SK-N-SH treated with all-trans-retinoic acid at 6 μM for 48 hours (cell line): Measurements from ENCODE around the gene RASIP1.
"Not testable (repeated sequence)": the region's sequence is repeated elsewhere in the genome, so short reads cannot be mapped to it uniquely, and the experiment has no call there.

Experiments used
- ATAC-seq: fragments of 200-7000 bp; cut with Tn5 transposase; 3 replicates; pipeline ENCODE4 v1.9.1; 2020; ENCODE audit warnings: mild to moderate bottlenecking, moderate library complexity
- ARNTL ChIP-seq: fragments of 450-650 bp; formaldehyde crosslinking; IDR thresholded peaks from 2 replicates; pipeline ENCODE4 v1.5.0; 2020; ENCODE audit warnings: low read depth, mild to moderate bottlenecking, moderate library complexity, borderline replicate concordance
- BACH2 ChIP-seq: fragments of 250-450 bp; sonication (Bioruptor Pico); IDR thresholded peaks from 2 replicates; pipeline ENCODE4 v1.9.0; 2021; ENCODE audit warnings: mild to moderate bottlenecking, borderline replicate concordance
- CSDC2 ChIP-seq: fragments of 250-450 bp; sonication (Bioruptor Pico); IDR thresholded peaks from 2 replicates; pipeline ENCODE4 v1.5.0; 2020; ENCODE audit warnings: mild to moderate bottlenecking, moderate library complexity
- ESRRG ChIP-seq: fragments of 250-450 bp; sonication (Bioruptor Pico); IDR thresholded peaks from 2 replicates; pipeline ENCODE4 v1.6.1; 2021; ENCODE audit warnings: mild to moderate bottlenecking
- GLIS3 ChIP-seq: fragments of 250-450 bp; sonication (Bioruptor Pico); IDR thresholded peaks from 2 replicates; pipeline ENCODE4 v1.5.0; 2020; ENCODE audit warnings: mild to moderate bottlenecking, moderate library complexity
- ISL1 ChIP-seq: fragments of 250-450 bp; sonication (Bioruptor Pico); IDR thresholded peaks from 2 replicates; pipeline ENCODE4 v2.1.2; 2022; ENCODE audit warnings: mild to moderate bottlenecking, moderate library complexity
- OSR1 ChIP-seq: fragments of 250-450 bp; sonication (Bioruptor Pico); IDR thresholded peaks from 2 replicates; pipeline ENCODE4 v1.8.0; 2022; ENCODE audit warnings: moderate library complexity, mild to moderate bottlenecking, inconsistent platforms
- PATZ1 ChIP-seq: fragments of 250-450 bp; sonication (Bioruptor Pico); IDR thresholded peaks from 2 replicates; pipeline ENCODE4 v1.8.0; 2020; ENCODE audit warnings: mild to moderate bottlenecking, moderate library complexity, borderline replicate concordance
- PPARA ChIP-seq: fragments of 250-450 bp; sonication (Bioruptor Pico); IDR thresholded peaks from 2 replicates; pipeline ENCODE4 v1.5.0; 2020; ENCODE audit warnings: mild to moderate bottlenecking, borderline replicate concordance
- RARB ChIP-seq: fragments of 250-450 bp; sonication (Bioruptor Pico); IDR thresholded peaks from 2 replicates; pipeline ENCODE4 v1.8.0; 2021; ENCODE audit warnings: mild to moderate bottlenecking, moderate library complexity
- SNAI2 ChIP-seq: fragments of 250-450 bp; sonication (Bioruptor Pico); IDR thresholded peaks from 2 replicates; pipeline ENCODE4 v1.5.0; 2020; ENCODE audit warnings: mild to moderate bottlenecking, moderate library complexity
- TCF4 ChIP-seq: fragments of 250-450 bp; sonication (Bioruptor Pico); IDR thresholded peaks from 2 replicates; pipeline ENCODE4 v1.8.0; 2021; ENCODE audit warnings: mild to moderate bottlenecking, moderate library complexity, borderline replicate concordance
- TOX ChIP-seq: fragments of 250-450 bp; sonication (Bioruptor Pico); IDR thresholded peaks from 2 replicates; pipeline ENCODE4 v1.8.0; 2021; ENCODE audit warnings: mild to moderate bottlenecking, moderate library complexity, borderline replicate concordance
- ZC3H10 ChIP-seq: fragments of 250-450 bp; sonication (Bioruptor Pico); IDR thresholded peaks from 2 replicates; pipeline ENCODE4 v1.5.1; 2021; ENCODE audit warnings: mild to moderate bottlenecking, moderate library complexity
- ZFP3 ChIP-seq: fragments of 250-450 bp; sonication (Bioruptor Pico); IDR thresholded peaks from 2 replicates; pipeline ENCODE4 v1.5.0; 2020; ENCODE audit warnings: mild to moderate bottlenecking, moderate library complexity
- ZFP30 ChIP-seq: fragments of 450-650 bp; formaldehyde crosslinking; IDR thresholded peaks from 2 replicates; pipeline ENCODE4 v1.5.0; 2022; ENCODE audit warnings: mild to moderate bottlenecking, moderate library complexity
- ZNF565 ChIP-seq: fragments of 450-650 bp; formaldehyde crosslinking; conservative IDR thresholded peaks from 2 replicates; pipeline ENCODE4 v1.5.0; 2020; ENCODE audit warnings: low read depth, mild to moderate bottlenecking, moderate library complexity
- ZNF70 ChIP-seq: fragments of 450-650 bp; formaldehyde crosslinking; IDR thresholded peaks from 2 replicates; pipeline ENCODE4 v1.5.0; 2020; ENCODE audit warnings: mild to moderate bottlenecking, moderate library complexity
- ZNF8 ChIP-seq: fragments of 450-650 bp; formaldehyde crosslinking; IDR thresholded peaks from 2 replicates; pipeline ENCODE4 v1.5.0; 2020; ENCODE audit warnings: mild to moderate bottlenecking, moderate library complexity
- TF ChIP-seq, protein P1 (sequence below): fragments of 250-450 bp; sonication (Bioruptor Pico); IDR thresholded peaks from 2 replicates; pipeline ENCODE4 v1.8.0; 2021; ENCODE audit warnings: low read depth, mild to moderate bottlenecking, moderate library complexity, borderline replicate concordance
- TF ChIP-seq, protein P2 (sequence below): fragments of 250-450 bp; sonication (Bioruptor Pico); IDR thresholded peaks from 2 replicates; pipeline ENCODE4 v1.5.0; 2020; ENCODE audit warnings: mild to moderate bottlenecking, moderate library complexity
- TF ChIP-seq, protein P3 (sequence below): fragments of 250-450 bp; sonication (Bioruptor Pico); IDR thresholded peaks from 2 replicates; pipeline ENCODE4 v1.5.1; 2020; ENCODE audit warnings: low read depth, mild to moderate bottlenecking, moderate library complexity

The RASIP1 gene, protein sequence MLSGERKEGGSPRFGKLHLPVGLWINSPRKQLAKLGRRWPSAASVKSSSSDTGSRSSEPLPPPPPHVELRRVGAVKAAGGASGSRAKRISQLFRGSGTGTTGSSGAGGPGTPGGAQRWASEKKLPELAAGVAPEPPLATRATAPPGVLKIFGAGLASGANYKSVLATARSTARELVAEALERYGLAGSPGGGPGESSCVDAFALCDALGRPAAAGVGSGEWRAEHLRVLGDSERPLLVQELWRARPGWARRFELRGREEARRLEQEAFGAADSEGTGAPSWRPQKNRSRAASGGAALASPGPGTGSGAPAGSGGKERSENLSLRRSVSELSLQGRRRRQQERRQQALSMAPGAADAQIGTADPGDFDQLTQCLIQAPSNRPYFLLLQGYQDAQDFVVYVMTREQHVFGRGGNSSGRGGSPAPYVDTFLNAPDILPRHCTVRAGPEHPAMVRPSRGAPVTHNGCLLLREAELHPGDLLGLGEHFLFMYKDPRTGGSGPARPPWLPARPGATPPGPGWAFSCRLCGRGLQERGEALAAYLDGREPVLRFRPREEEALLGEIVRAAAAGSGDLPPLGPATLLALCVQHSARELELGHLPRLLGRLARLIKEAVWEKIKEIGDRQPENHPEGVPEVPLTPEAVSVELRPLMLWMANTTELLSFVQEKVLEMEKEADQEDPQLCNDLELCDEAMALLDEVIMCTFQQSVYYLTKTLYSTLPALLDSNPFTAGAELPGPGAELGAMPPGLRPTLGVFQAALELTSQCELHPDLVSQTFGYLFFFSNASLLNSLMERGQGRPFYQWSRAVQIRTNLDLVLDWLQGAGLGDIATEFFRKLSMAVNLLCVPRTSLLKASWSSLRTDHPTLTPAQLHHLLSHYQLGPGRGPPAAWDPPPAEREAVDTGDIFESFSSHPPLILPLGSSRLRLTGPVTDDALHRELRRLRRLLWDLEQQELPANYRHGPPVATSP

DNA sequence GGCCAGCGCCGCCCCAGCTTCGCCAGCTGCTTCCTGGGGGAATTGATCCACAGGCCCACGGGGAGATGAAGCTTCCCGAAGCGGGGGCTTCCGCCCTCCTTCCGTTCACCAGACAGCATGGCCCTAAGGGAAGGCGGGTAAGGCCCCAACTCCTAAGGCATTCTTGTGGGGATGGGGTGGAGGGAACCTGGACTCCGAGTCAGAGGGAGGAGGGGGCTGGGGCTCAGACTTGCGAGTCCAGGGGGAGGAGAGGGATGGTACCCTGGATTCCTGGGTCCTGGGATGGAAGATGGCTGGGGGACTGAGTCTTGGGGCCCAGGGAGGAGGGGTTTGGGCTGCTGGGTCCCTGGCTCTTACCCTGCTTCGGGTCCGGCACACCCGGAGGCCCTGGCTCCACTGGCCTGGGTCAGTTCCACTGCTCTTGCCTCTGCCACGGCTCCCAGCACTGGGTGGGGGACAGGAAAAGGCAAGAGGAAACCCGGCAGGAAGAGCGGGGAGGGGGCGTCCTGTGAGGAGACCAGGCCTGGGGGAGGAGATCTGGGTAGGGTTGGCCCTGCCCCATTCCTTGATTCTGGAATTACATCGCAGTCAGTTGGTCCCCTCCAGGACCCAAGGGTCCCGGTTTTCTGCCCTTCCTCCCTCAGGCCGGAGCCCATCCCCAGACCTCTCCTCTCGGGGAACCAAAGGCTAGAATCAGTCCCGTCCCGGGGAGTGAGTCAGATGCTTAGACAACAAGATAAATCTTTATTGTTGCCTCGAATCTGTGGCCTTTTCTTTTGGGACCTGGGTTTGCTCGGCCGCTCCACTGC is at the start of gene RASIP1:
RASIP1 (minus strand) TSS at position 447 of the 809 bp plus-strand sequence; CDS start at position 119, 328 bp downstream.
- no peak for TF ChIP-seq OSR1 (CRISPR knock-in tag)
- TF ChIP-seq BACH2 (CRISPR knock-in tag): no peak
- no peak for TF ChIP-seq ISL1 (CRISPR knock-in tag)
- TF ChIP-seq, protein P1, sequence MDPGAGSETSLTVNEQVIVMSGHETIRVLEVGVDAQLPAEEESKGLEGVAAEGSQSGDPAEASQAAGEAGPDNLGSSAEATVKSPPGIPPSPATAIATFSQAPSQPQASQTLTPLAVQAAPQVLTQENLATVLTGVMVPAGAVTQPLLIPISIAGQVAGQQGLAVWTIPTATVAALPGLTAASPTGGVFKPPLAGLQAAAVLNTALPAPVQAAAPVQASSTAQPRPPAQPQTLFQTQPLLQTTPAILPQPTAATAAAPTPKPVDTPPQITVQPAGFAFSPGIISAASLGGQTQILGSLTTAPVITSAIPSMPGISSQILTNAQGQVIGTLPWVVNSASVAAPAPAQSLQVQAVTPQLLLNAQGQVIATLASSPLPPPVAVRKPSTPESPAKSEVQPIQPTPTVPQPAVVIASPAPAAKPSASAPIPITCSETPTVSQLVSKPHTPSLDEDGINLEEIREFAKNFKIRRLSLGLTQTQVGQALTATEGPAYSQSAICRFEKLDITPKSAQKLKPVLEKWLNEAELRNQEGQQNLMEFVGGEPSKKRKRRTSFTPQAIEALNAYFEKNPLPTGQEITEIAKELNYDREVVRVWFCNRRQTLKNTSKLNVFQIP (CRISPR knock-in tag): no peak
- no peak for TF ChIP-seq ZNF70 (CRISPR knock-in tag)
- TF ChIP-seq ZNF565 (CRISPR knock-in tag): no peak
- TF ChIP-seq TOX (CRISPR knock-in tag): no peak
- no peak for TF ChIP-seq RARB (CRISPR knock-in tag)
- TF ChIP-seq SNAI2: no peak
- TF ChIP-seq ZFP30: no peak
- no peak for TF ChIP-seq ZC3H10 (CRISPR knock-in tag)
- TF ChIP-seq, all 23 proteins: peak for 0
- ATAC-seq: no peak

- ATAC-seq: not testable (repeated sequence)
These were observed 46.9 kb upstream of the RASIP1 start for GRCh38 chr19:48787331-48787730.

GRCh38 chr19:48786422-48786821 is 46.0 kb upstream of the RASIP1 start:
- ATAC-seq: not testable (repeated sequence)

GRCh38 chr19:48784527-48784926 is 44.1 kb upstream of the RASIP1 start:
- ATAC-seq: no peak
- no peak for TF ChIP-seq BACH2 (CRISPR knock-in tag)
- TF ChIP-seq ISL1 (CRISPR knock-in tag): no peak
- TF ChIP-seq ZFP3 (CRISPR knock-in tag): no peak
- TF ChIP-seq ESRRG (CRISPR knock-in tag): no peak
- TF ChIP-seq TCF4 (CRISPR knock-in tag): no peak

- no peak; the same call in 2 of the 3 replicates for ATAC-seq
- TF ChIP-seq SNAI2 (no peak), ZNF8 (CRISPR knock-in tag) (no peak), ARNTL (no peak), ZFP30 (no peak), ZNF70 (CRISPR knock-in tag) (no peak), BACH2 (CRISPR knock-in tag) (no peak), GLIS3 (CRISPR knock-in tag) (no peak), ZFP3 (CRISPR knock-in tag) (no peak), CSDC2 (no peak), PPARA (no peak), TOX (CRISPR knock-in tag) (no peak), ISL1 (CRISPR knock-in tag) (no peak), ZC3H10 (CRISPR knock-in tag) (no peak), PATZ1 (no peak), TCF4 (CRISPR knock-in tag) (no peak)
- TF ChIP-seq, protein P2, sequence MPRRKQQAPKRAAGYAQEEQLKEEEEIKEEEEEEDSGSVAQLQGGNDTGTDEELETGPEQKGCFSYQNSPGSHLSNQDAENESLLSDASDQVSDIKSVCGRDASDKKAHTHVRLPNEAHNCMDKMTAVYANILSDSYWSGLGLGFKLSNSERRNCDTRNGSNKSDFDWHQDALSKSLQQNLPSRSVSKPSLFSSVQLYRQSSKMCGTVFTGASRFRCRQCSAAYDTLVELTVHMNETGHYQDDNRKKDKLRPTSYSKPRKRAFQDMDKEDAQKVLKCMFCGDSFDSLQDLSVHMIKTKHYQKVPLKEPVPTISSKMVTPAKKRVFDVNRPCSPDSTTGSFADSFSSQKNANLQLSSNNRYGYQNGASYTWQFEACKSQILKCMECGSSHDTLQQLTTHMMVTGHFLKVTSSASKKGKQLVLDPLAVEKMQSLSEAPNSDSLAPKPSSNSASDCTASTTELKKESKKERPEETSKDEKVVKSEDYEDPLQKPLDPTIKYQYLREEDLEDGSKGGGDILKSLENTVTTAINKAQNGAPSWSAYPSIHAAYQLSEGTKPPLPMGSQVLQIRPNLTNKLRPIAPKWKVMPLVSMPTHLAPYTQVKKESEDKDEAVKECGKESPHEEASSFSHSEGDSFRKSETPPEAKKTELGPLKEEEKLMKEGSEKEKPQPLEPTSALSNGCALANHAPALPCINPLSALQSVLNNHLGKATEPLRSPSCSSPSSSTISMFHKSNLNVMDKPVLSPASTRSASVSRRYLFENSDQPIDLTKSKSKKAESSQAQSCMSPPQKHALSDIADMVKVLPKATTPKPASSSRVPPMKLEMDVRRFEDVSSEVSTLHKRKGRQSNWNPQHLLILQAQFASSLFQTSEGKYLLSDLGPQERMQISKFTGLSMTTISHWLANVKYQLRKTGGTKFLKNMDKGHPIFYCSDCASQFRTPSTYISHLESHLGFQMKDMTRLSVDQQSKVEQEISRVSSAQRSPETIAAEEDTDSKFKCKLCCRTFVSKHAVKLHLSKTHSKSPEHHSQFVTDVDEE (CRISPR knock-in tag): no peak
- TF ChIP-seq, protein P3, sequence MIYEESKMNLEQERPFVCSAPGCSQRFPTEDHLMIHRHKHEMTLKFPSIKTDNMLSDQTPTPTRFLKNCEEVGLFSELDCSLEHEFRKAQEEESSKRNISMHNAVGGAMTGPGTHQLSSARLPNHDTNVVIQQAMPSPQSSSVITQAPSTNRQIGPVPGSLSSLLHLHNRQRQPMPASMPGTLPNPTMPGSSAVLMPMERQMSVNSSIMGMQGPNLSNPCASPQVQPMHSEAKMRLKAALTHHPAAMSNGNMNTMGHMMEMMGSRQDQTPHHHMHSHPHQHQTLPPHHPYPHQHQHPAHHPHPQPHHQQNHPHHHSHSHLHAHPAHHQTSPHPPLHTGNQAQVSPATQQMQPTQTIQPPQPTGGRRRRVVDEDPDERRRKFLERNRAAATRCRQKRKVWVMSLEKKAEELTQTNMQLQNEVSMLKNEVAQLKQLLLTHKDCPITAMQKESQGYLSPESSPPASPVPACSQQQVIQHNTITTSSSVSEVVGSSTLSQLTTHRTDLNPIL: no peak
These were observed 40.4 kb upstream of the RASIP1 start for GRCh38 chr19:48780631-48781391.
